Cardiac muscle cell (in vitro differentiated cells and primary cell): ENCODE data around the gene CTNNA3. TPM values are rescaled to one million over a fixed set of nuclear protein-coding genes. Genes with fewer than 3 reads are reported as not detected.

ENCODE experiments used
- DNase-seq, 2 donors: peaks; one replicate each; pipeline versions ENCODE4 v3.0.0 to v3.0.0-alpha.2; 2010 to 2017; ENCODE audit warnings: low read depth in 1 of 2, low spot score in 1 of 2
- H3K27ac ChIP-seq: fragments of 200-600 bp; sonication (generic); 2 replicates; pipeline ENCODE4 v1.5.1; 2016
- H3K27me3 ChIP-seq: fragments of 200-600 bp; sonication (generic); 2 replicates; pipeline ENCODE4 v1.6.0; 2016; ENCODE audit warnings: control low read depth
- H3K36me3 ChIP-seq: fragments of 200-600 bp; sonication (generic); 2 replicates; pipeline ENCODE4 v1.5.1; 2016; ENCODE audit warnings: control low read depth
- H3K4me1 ChIP-seq: fragments of 200-600 bp; sonication (generic); 2 replicates; pipeline ENCODE4 v1.8.1; 2017; ENCODE audit warnings: low read depth, mild to moderate bottlenecking, mixed run types
- H3K4me3 ChIP-seq: fragments of 200-600 bp; sonication (generic); 2 replicates; pipeline ENCODE4 v1.5.1; 2016; ENCODE audit warnings: mild to moderate bottlenecking
- H3K9me3 ChIP-seq: fragments of 200-600 bp; sonication (generic); 2 replicates; pipeline ENCODE4 v1.5.1; 2017; ENCODE audit warnings: low read depth, mild to moderate bottlenecking, control low read depth
- CTCF ChIP-seq: IDR thresholded peaks from 2 replicates; pipeline ENCODE4 v1.5.1; 2012; ENCODE audit warnings: low read depth, mild to moderate bottlenecking, low read length
- polyA plus RNA-seq: library from polyadenylated mRNA; unstranded; fragments of >200 nt; fragmentation: Nextera tagmentation; extraction: Ambion mirVana; gene quantifications from 2 replicates; pipeline ENCODE4 v1.2.1, GENCODE V29; 2016
- total RNA-seq: library from RNA; depleted of rRNA; stranded (reverse); fragments of >200 nt; gene quantifications from 2 replicates; pipeline ENCODE4 v1.2.3, GENCODE V29; 2016

Gene CTNNA3
- total and polyA plus RNA-seq, 2 experiments from 2014 or later = 55.8 to 71.7 TPM

DNA sequence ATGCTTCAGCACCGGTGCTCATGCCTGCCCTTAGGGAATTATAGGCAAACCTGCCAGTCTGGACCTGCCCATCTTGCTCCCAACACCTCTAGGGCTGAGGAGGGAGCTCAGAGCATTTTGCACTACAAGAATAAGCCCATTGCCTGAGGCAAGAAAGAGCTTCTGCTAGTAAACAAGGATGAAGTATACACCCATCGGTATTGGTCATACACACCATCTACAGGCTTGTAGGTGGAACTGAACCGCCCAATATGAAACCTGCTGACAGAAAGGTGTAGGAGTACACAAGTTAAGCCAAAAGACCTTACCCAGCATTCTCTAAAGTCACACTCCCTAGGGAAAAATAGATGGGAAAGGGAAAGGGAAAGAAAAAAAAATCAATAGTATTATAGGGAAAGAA lies 1727.1 kb downstream of the CTNNA3 start:
- DNase-seq = no peak
- H3K4me3 ChIP-seq = no peak overlapping the region
- H3K4me1 ChIP-seq = no peaks in the 10 kb centered on the region
- H3K27ac ChIP-seq = no peak overlapping the region
- no peak for TF ChIP-seq CTCF
- H3K9me3 ChIP-seq = no peaks in the 10 kb centered on the region
- no peaks in the 10 kb centered on the region for H3K27me3 ChIP-seq
- H3K36me3 ChIP-seq = no peaks in the 10 kb centered on the region

- no peak for TF ChIP-seq CTCF
Measured at GRCh38 chr10:65968437-65968836, 1727.6 kb downstream of the CTNNA3 start.

DNA sequence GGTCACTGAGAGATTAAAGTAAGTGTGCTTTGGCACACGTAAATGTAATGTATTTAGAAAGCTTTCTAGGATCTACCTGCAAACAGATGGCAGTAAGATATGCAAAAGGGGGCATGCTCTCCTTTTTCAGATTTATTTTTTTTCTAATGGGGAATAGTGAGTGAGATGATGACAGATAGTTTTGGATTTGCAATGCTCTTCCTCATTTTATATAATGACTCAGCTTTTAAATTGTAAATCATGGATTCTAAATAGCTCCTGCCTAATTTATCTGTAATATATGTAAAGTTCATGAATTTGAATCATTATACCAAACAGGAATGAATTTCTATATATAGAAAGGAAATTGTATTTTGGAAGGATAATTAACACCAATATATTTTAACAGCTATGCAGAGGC lies 1731.8 kb downstream of the CTNNA3 start:
- Histone ChIP-seq H3K27me3 (no peaks in the 10 kb centered on the region), H3K9me3 (no peaks in the 10 kb centered on the region), H3K4me1 (no peaks in the 10 kb centered on the region), H3K4me3 (no peak overlapping the region), H3K27ac (no peak overlapping the region), H3K36me3 (no peaks in the 10 kb centered on the region)
- DNase-seq = no peak
- TF ChIP-seq CTCF = no peak

More at GRCh38 chr10:65968437-65968836, 1727.6 kb downstream of the CTNNA3 start:
- Histone ChIP-seq H3K27ac (no peak overlapping the region), H3K9me3 (no peaks in the 10 kb centered on the region), H3K4me1 (no peaks in the 10 kb centered on the region), H3K36me3 (no peaks in the 10 kb centered on the region), H3K4me3 (no peak overlapping the region), H3K27me3 (no peaks in the 10 kb centered on the region)
- no peak for DNase-seq

DNA sequence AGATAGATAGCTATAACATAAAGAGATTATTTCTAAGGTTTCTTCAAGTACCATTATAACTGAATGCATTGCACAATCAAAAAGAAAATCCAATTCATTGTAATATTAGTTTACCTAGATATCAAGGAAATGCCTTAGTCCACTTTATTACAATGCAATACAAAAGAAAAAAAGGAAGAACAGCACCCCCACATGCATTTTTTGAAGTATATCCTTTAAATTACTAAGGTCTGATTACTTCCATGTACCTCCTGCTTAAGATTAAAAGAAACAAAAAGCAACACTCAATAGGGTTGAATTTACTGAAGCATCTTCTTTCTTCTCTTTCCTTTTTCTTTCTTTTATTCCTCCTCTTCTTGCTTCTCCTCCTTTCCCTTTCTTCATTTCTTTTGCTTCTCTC lies 1743.9 kb downstream of the CTNNA3 start:
- no peaks in the 10 kb centered on the region for H3K4me1 ChIP-seq
- H3K9me3 ChIP-seq = no peaks in the 10 kb centered on the region
- no peak for DNase-seq
- no peaks in the 10 kb centered on the region for H3K36me3 ChIP-seq
- TF ChIP-seq CTCF = no peak
- H3K27ac ChIP-seq = no peak overlapping the region
- H3K4me3 ChIP-seq = no peak overlapping the region
- H3K27me3 ChIP-seq = no peaks in the 10 kb centered on the region

- no peaks in the 10 kb centered on the region for H3K27me3 ChIP-seq
- no peak for TF ChIP-seq CTCF
- no peak for DNase-seq
- no peaks in the 10 kb centered on the region for H3K9me3 ChIP-seq
- H3K36me3 ChIP-seq = no peaks in the 10 kb centered on the region
- no peak overlapping the region for H3K4me3 ChIP-seq
- H3K4me1 ChIP-seq = no peaks in the 10 kb centered on the region
- H3K27ac ChIP-seq = no peak overlapping the region
Measured at GRCh38 chr10:65950075-65950474, 1745.9 kb downstream of the CTNNA3 start.

- DNase-seq = no peak
- Histone ChIP-seq H3K27me3 (no peaks in the 10 kb centered on the region), H3K27ac (no peak overlapping the region), H3K4me1 (no peaks in the 10 kb centered on the region), H3K4me3 (no peak overlapping the region), H3K9me3 (no peaks in the 10 kb centered on the region), H3K36me3 (no peaks in the 10 kb centered on the region)
- no peak for TF ChIP-seq CTCF
Measured at GRCh38 chr10:65949526-65949925, 1746.5 kb downstream of the CTNNA3 start.
